Mesangial cell (primary cell): Measurements from ENCODE around the gene EVI5. TPM values are rescaled to one million over a fixed set of nuclear protein-coding genes. Genes with fewer than 3 reads are reported as not detected.

Experiments
- total RNA-seq: library from RNA; depleted of rRNA; stranded (reverse); fragments of >200 nt; gene quantifications from 2 replicates; pipeline ENCODE4 v1.2.3, GENCODE V29; 2015

The EVI5 gene
- 10.6 and 22.2 TPM in 2 replicates for total RNA-seq

GRCh38 chr1:92784639-92785500, at the start of gene EVI5:
TSS of gene EVI5 (minus strand) at chr1:92785108. CDS start at chr1:92736546, 48,562 bp downstream.

GRCh38 chr1:92831762-92832536, 47.0 kb upstream of the EVI5 start, which contains the start of gene RPL5:
TSS of gene RPL5 (plus strand) at chr1:92832040. CDS start at chr1:92832115, 75 bp downstream.

DNA sequence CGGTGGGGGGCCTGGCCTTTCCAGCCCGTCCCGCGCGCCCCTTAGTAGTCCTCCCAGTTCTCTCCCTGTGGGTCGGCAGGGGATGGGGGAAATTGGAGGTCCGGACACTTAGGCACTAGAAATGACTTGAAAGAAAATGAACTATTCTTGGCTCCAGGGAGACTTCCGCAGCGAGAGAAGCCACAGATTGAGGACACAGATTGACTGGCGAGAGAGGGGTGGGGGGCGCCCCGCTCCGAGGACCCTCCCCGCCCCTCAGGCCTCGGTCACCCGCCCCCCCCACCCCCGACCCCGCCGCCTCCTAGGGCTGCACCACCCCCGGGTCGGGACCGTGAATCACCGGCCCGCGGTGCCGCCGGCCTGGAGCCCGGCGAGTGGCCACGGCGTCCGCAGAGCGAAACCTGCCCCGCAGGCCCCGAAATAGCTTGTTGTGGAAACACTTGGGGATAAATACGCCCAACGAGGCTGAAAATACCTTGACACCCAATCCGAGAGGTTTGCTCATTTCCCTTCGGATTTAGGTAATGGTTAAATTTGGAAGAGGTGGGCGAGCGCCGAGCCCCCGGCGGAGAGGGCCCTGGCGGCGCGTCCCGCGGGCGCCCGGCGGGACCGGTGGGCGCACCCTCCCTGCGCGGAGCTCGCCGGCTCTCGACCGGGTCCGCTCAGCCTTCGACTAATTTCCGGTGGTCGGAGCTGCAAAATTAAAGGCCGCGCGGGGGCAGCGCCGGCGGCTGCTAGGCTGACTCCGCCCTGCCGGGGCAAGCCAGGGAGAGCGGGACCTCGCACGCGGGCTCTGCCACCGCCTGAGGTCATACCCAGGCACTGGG, 298.4 kb downstream of the EVI5 start, which contains the start of gene GFI1:
Gene GFI1 (minus strand): TSS at position 675 of the 827 bp plus-strand sequence. CDS start 3,438 bp downstream, outside the sequence.

Other genes with a start within 250 kb of the EVI5 start
- 1,044 and 1,194 TPM in 2 replicates for gene RPL5, start 46.9 kb upstream of the EVI5 start, total RNA-seq
- 1.0 and 1.6 TPM in 2 replicates for gene DIPK1A, start 176.4 kb upstream of the EVI5 start, total RNA-seq